ENCODE data around the gene OTOF. TPM values are rescaled to one million over a fixed set of nuclear protein-coding genes. Genes with fewer than 3 reads are reported as not detected.

OTOF gene
- 0.26 TPM for total RNA-seq
- long read RNA-seq, partial matches to known transcripts: 1 of 1 reads
- long read RNA-seq, other reads (novel, unspliced or antisense): 0 of 1 reads

DNA sequence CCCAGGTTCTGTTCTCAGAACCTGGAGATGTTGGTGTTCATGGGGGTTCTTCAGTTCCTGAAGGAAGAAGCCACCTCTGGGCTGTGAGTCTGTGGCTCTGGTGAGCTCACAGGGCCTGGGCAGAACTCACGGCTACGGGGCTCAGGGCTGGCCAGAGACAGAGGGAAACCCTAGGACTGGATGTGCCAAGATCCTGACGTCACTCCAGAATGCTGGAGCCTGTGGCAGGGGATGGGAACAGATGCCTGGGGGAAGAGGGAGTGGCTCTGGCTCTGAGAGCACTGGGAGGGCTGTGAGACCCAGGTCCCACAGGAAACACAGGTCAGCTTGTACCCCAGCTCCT lies at the start of gene OTOF:
TSS of gene OTOF (minus strand) at position 214 of the 343 bp plus-strand sequence.
- no peak for DNase-seq (ENCODE audit: low spot score)

DNA sequence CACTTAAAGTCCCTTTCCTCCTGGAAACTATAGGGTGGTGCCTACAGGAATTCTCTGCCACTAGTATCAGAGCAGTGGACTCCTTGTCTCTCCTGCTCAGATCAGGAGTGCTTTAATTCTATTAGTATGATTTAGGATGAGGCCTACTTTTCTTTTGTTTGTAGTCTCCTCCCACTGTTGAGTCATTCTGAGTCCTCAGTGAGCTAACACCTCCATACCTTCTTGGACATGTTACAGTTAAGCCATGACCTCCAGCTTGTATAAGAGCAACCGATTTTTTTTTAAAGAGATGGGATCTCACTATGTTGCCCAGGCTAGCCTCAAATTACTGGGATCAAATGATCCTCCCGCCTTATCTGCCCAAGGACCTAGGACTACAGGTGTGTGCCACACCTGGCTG lies 48.7 kb upstream of the OTOF start:
- DNase-seq (ENCODE audit: low spot score): no peak

DNA sequence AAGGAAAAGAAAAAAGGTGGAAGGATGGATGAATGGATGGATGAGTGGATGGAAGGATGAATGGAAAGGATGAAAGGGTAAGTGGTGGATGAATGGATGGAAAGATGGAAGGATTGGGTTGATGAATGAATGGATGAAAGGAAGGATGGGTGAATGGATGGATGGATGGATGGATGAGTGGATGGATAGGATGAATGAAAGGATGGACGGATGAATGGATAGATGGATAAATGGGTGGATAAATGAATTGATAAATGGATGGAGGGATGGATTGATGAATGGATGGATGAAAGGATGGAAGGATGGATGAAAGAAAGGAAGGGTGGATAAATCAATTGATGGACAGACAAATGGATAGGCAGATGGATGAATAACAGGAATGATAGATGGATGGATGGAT lies 48.2 kb upstream of the OTOF start:
- no peak for DNase-seq (ENCODE audit: low spot score)

DNA sequence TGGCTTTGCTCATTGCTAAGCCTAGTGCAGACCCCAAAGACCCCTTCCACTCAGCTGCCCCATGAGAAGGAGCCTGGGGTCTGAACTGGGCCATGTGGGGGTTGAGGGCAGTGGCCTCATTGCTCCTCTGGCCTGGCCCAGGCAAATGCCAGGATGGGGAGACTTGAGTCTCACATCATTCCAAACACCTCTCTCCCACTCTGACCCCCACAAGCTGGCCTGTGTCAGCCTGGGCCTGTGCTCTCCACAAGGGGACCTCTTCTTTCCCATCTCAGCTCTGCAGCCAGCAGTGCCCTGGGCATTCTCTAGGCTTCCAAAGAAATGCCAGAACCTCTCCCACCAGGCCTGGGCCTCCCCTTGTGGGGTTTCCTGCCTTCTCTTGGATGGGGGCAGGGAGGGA lies 45.8 kb upstream of the OTOF start:
- DNase-seq (ENCODE audit: low spot score): peak; percentile 71

DNA sequence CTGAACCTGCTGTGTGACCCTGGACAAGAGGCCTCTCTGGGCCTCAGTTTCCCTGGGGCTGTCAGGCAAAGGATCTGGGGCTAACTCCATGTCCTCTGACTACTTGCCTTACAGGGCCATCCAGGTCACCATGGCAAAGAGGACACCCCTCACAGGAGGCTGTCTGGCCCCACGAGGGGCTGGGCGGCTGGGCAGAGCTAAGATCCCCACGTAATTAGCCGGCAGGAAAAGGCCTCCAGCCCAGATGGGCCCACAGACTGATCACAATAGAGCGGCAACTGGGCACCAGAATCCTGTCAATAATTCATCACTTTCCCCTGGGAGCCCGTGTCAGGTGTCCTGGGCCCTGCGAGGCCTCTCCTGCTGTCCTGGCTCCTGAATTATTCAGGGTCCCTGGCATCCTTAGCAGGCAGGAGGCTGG lies 44.8 kb upstream of the OTOF start:
- no peak for DNase-seq (ENCODE audit: low spot score)

DNA sequence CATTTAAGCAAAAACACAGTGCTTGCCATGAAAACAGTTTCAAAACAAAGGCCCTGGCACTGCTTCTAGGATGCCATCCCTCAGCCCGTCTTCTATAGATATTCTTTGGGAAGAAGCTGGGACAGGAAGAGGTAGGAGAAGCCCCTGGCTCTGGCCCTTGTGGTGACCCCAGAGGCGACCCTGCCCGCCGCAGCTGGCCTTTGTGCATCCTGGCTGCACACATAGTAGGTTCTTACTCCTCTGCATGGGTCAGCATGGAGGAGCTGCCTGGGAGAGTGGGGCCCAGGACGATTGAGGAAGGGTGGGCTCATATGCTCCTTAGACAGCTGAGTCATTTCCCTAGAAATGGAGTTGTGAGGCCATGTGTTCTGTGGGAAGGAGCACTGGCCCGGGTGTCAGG lies 44.4 kb upstream of the OTOF start:
- DNase-seq (ENCODE audit: low spot score): no peak

DNA sequence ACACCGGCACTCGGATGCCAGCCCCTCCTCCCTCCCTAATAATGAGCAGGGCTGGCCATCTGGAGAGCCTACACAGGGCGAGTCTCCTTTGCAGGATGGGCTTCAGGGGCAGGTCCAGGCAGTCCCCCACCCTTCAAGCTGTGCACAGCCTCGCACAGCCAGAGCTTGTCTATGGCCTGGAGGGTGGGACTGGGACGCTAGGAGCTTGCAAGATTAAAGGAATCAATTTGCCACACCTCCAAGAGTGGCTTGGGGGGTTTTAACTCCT lies 43.9 kb upstream of the OTOF start:
- no peak for DNase-seq (ENCODE audit: low spot score)

DNA sequence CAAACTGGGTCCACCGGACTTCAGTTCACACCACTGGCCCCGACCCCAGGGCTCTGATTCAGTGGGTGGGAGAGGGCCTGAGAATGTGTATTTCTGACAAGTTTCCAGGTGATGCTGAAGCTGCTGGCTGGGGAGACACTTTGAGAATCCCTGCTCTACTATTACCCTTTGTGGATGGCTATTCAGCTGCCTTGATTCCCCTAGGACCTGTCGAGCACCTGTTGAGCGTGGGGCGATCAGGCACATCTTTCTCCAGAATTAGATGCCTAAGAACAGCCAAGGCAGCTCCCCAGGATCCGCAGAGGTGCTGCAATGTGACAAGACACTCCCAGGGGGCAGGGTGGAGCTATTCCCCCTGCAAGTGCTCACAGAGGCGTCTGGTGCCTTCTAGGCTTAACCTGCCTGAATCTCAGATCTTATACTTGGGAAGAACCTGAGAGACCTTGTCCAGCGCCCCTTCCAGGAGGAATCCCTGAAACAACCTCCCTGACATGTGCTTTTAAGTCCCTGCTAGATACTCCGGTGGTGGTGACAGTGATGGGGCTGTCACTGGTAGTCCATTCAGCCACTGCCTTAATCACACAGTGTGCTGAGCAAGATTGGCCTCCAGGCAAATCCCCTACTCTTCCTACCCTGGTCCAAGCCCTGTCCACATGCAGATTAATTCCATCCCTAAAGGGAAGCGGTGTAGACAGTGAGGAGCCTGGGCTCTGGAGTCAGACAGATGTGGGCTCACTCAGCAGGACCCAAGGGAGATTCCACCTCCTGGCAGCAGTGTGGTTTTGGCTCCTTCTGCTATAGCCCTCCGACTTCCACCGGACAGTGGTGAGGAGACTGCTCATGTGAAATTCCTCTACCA lies 43.4 kb upstream of the OTOF start:
- DNase-seq (ENCODE audit: low spot score): no peak

DNA sequence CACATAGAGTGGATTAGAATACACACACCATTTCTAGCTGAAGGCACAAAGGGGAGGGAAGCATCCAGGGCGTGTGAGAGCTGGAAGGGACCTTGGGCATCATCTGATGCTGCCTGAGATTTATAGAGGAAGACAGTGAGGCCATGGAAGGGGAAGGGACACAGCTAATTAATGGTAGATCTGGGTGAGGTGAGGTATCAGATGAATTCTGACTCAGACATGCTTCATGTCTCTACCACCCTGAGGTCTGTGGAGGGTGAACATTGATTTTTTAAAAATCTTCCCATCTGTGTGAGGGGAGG lies 42.2 kb upstream of the OTOF start:
- DNase-seq (ENCODE audit: low spot score): no peak

DNA sequence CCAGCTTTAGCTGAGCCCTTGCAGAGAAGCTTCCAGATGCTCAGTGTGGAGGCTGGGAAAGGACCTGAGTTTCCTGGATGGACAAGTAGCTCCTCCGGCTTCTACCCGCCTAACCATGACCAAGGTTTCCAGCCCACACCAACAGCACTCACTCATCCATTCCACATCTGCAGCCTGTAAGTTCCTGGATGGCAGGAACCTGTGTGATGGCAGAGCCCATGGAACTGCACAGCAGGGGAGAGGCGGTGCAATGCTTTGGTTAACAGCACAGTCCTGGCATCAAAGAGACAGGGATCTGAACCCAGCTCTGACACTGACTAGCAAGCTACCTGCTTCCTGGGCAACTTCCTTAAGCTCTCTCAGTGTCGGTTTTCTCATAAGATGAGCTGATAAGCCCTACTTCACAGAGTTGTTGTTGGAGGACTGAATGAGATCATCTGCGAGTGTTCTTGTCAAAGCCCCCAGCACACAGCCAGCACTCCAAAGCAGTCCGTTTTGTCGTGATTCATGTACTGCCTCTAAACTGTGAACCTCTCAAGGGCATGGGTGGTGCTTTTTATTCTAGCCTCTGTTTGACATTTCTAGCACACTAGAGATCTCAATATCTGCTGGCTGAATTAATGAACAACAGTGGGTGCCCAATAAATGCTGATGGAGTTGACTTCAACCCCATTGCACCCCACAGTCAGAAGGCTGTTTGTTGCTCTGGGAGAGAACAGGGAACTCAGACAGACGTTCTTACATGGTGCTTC lies 41.6 kb upstream of the OTOF start:
- no peak for DNase-seq (ENCODE audit: low spot score)

DNA sequence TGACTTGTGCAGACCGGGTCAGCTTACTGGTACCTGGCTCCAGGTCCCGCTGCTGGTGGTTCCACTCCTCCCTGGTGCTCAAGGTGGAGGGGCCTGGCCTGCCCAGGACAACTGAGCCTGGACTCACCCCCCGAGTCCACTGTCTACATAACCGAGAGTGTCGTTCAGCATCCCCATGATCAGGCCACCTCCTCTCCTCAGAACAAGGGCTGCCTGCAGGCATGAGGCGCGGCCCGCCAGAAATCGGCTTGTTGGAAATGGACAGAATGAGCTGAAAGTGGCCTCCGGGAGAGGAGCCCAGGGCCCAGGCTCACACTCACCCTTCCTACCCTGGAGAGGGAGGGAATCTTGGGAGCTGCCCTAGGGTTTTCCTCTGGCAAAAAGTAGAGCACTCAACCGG lies 38.9 kb upstream of the OTOF start:
- DNase-seq (ENCODE audit: low spot score): no peak

DNA sequence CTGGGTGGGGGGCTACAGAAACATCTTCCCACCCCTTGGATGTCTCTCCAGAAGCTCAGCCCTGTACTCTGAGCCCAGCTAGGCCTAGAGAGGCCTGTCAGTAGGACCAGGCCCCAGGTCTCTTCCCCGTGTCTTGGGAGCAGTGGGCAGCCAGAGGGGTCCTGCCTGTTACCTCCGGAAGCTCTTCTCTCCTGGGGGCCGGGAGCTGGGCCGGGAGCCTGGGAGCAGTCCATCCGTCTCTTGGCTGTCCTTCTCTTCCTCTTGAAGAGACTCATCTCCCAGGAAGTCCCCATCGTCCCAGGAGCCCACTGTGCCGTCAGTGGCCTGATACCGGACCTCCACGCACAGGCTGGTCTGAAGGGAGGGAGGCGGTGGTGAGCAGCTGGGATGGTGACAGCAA lies 38.3 kb upstream of the OTOF start:
- DNase-seq (ENCODE audit: low spot score): no peak

DNA sequence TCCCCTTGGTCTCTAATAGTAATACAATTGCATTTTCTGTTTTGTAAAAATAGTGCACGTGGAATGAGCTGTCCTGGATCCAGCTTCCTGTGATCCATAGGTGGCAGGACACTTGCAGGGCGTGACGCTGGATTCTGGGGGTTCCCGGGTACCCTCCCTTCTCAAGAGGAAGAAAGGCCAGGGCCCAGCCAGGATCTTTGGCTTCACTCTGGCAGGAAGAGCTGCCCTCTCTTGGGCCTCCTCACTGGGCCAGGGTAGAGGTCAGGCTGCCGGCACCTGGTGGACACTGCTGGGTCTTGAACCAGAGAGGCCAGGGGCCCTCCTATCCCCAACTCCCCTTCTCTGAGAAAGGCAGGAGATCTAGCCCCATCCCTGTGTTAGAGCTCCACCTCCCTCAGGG lies 37.8 kb upstream of the OTOF start:
- DNase-seq (ENCODE audit: low spot score): no peak

DNA sequence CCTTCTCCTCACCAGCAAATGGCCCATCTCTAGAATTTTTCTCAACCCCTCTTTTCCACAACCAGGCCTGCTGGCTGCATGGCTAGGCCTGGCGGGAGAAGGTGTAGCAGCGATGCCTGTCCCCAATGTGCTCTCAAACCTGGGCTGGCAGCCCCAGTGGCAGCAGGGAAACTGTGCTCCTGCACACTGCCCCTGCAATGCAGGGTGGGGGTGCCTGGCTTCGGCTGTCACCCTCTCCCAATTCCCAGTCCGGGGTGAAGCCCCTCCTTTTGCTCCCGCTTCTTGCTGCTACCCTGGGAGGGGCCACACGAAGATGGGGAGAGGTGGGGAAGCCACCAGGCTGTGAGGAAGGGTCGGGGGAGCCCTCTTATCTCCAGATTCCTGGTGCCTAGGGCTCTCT lies 36.1 kb upstream of the OTOF start:
- DNase-seq (ENCODE audit: low spot score): no peak

DNA sequence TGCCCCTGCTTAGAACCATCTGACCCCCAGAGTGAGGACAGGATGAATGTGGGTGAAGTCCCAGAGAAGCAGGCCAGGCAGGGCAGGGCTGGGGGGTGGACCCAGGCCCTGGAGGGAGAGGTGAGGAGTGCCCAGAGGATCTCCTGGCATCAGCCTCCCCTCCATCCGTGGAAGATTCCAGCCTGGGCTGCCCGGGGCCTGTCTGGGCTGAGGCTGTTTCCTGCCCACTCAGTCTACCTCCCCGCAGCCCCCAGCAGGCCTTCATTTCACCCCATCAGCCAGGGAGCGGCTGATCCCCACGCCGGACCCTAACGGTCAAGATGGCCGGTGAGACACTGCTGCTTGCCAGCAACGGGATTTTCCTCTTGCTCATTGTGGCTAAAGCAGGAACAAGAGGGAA lies 35.3 kb upstream of the OTOF start:
- DNase-seq (ENCODE audit: low spot score): no peak

DNA sequence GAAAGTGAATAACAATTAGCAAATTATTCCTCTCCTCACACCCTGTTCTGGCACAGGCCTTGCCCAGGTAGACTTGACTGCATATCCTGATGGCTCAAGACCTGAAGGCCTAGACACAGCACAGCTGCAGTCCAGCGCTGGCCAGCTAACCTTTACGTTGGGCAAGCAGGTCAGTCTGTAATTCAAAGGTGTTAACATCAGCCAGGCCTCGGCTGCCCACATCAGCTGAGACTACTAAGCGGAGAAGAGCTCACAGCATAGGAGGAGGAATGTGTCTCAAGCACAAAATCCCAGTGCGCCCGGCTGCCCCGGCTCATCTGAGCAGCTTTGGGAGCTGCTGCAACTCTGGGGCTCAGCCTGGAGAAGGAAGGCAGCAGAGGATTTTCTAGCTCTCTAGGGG lies 33.5 kb upstream of the OTOF start:
- DNase-seq (ENCODE audit: low spot score): no peak

DNA sequence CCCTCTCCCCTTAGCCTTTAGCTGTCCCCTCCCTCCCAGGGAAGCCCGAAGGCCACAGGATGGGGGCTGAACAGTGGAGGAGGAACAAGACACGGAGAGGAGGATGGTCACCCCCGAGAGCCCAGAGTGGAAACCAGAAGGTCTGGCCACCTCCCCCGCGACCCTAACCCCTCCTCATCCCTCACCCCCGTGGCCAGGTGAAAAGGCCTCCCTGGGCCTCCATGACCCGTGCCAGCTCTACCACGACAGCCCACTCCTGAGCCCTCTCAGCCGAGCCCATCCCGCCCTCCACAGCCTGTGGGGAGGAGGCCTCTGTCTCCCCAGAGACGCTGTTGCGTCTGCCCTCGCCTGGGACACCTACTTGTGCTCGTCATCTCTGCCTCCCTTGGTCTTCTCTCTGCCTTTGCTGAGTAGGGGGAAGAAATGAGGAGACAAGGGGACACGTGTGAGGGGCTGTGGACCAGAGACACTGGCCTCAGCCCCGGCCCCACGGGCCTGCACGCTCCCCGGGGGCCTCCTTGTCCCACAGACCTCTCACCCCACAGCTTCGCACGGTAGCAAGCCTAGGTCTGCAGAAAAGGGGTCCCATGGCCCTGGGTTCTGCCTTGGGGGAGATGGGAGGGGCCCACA lies 32.5 kb upstream of the OTOF start:
- no peak for DNase-seq (ENCODE audit: low spot score)

DNA sequence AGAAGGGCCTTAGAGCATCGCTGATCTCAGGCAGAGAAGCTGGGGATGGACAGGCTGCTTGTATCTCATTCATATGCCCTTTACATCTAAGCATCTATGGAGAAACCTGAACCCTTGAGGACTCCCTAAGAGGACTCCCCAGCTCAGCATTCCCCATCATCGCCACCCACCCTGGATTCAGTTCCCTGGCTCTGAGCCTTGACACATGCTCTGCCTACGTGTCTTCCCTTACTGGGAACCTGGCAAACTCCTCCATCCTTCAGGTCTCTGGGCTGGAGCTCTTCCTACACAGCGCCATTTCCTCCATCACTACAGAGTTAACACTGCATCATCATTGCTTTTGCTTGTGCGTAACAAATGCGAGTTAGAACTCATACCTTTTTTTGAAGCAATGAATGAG lies 31.2 kb upstream of the OTOF start:
- no peak for DNase-seq (ENCODE audit: low spot score)

DNA sequence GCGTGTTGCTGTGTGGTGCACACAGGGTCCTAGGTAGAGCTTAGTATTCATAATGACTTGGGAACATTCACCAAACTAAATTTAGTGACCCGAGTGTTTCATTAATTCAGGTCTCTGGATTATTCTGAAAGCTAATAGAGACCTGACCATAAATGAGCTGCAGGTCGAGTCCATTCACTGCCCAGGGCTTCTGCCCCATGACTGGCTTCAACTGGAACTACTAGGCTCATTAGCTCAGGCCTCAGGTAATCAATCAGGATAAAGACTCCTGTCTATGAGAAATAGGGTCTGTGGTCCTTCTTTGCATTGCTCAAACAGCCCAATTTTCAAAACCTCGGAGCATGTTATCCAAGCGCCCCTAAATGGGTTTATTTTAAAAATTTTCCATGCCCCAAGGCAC lies 30.0 kb upstream of the OTOF start:
- DNase-seq (ENCODE audit: low spot score): no peak

DNA sequence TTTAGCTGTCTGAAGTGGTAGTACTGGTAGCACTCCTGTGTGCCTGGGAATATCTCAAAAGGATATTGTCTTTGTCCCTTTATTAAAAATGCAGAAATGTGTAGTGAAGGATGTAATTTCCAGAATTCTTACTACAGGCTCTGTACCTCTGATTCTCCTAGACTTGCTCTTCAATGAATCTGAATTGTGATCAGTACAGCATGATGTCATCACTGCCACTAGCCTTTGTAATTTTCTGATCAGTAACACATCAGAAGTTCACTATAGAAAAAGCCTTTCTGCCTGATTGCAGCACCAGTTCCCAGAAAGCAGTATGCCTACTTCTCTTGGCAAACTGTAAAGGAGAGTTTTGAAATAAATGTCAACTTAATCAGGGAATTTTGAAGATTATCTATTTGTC lies 29.2 kb upstream of the OTOF start:
- DNase-seq (ENCODE audit: low spot score): no peak

DNA sequence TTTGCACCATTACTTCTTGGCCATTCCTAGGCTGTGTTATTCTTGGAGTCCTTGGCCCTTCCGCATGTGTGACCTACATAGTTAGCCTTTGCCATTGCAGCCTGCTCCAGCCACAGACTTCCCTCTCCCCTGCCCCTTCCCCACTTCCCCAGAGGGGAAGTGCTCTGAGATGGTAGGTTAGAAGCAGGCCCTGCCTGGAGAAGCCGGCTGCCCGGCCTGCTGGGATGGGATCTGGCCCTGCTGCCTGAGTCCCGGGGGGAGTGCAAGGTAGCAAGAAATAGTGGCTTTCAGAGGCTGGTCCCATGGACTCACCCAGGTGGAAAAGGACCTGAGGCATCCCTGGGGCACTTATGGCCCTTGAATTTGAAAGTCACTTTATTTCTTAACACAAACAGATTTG lies 28.4 kb upstream of the OTOF start:
- no peak for DNase-seq (ENCODE audit: low spot score)

DNA sequence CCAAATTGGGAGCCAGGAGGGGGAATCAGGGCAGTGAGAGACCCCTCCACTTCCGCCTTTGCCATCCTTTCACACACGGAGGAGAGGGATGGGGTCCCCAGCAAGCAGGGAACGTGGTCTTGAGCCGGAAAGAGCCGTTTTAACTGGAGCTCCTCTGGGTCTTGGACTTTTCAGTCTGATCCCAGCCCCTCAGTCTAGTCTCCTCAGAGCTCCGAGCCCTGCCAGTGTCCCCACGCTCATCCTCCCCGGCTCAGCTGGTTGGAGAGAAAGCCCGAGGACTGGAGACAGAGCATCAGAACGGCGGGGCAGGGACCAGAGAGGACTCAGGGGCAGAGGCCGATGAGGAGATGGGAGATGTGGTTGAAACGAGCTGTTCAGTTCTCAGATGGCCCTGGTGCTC lies 26.1 kb upstream of the OTOF start:
- DNase-seq (ENCODE audit: low spot score): no peak

All from mesenteric fat pad (tissue), 1 donor.